Esophagus muscularis mucosa (tissue), 4 donors: ENCODE data around the gene NALCN.

Source experiments
- EP300 ChIP-seq: sonication (generic); formaldehyde crosslinking; IDR thresholded peaks from one replicate; pipeline ENCODE4 v1.6.1; 2017; ENCODE audit warnings: antibody characterized with exemption
- POLR2AphosphoS5 ChIP-seq, 2 donors: sonication (generic); formaldehyde crosslinking; IDR thresholded peaks; one replicate each; pipeline ENCODE4 v1.6.1; 2017; ENCODE audit warnings: antibody characterized with exemption in 2 of 2
- TF ChIP-seq, protein P1 (sequence below), 3 experiments: fragments of 200-600 bp in 2 of 3; fragments of 450-650 bp in 1 of 3; sonication (generic) in 2 of 3; IDR thresholded peaks; one replicate each; pipeline ENCODE4 v1.5.1; 2017 to 2019; ENCODE audit warnings: antibody characterized with exemption in 3 of 3, mild to moderate bottlenecking in 2 of 3, moderate library complexity in 1 of 3

- TF ChIP-seq, protein P1, sequence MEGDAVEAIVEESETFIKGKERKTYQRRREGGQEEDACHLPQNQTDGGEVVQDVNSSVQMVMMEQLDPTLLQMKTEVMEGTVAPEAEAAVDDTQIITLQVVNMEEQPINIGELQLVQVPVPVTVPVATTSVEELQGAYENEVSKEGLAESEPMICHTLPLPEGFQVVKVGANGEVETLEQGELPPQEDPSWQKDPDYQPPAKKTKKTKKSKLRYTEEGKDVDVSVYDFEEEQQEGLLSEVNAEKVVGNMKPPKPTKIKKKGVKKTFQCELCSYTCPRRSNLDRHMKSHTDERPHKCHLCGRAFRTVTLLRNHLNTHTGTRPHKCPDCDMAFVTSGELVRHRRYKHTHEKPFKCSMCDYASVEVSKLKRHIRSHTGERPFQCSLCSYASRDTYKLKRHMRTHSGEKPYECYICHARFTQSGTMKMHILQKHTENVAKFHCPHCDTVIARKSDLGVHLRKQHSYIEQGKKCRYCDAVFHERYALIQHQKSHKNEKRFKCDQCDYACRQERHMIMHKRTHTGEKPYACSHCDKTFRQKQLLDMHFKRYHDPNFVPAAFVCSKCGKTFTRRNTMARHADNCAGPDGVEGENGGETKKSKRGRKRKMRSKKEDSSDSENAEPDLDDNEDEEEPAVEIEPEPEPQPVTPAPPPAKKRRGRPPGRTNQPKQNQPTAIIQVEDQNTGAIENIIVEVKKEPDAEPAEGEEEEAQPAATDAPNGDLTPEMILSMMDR (IDR thresholded peaks at IDR 0.05): no peak
- TF ChIP-seq EP300 (no peak), POLR2AphosphoS5 (IDR thresholded peaks at IDR 0.05) (no peak)
Observed at GRCh38 chr13:101149735-101150384, 266.4 kb downstream of the NALCN start.
